H7 (cell line): ENCODE data around the gene SERPINF2. TPM values are rescaled to one million over a fixed set of nuclear protein-coding genes. Genes with fewer than 3 reads are reported as not detected.

Source experiments
- DNase-seq: peaks from one replicate; pipeline ENCODE4 v3.0.0; 2012
- H3K27me3 ChIP-seq: 2 replicates; pipeline ENCODE4 v1.6.0; 2011; ENCODE audit warnings: mild to moderate bottlenecking, low read length; ENCODE audit not compliant: control insufficient read depth, insufficient read depth
- H3K36me3 ChIP-seq: replicated peaks from 2 replicates; pipeline ENCODE4 v1.5.1; 2011; ENCODE audit warnings: low read length; ENCODE audit not compliant: control insufficient read depth, insufficient read depth
- H3K4me3 ChIP-seq: 2 replicates; pipeline ENCODE4 v1.5.1; 2011; ENCODE audit warnings: low read depth, mild to moderate bottlenecking, control low read depth, low read length, moderate library complexity; ENCODE audit not compliant: insufficient read depth
- total RNA-seq: library from RNA; depleted of rRNA; stranded (reverse); fragments of >200 nt; shearing (Covaris generic); gene quantifications from 2 replicates; pipeline ENCODE4 v1.2.3, GENCODE V29; 2014

SERPINF2 gene
- total RNA-seq, 1 experiment from 2014 or later = 0.52 TPM

GRCh38 chr17:1724869-1725641 lies 17.6 kb upstream of the SERPINF2 start:
- DNase-seq = peak; percentile 90
- H3K36me3 ChIP-seq = no peaks in the 10 kb centered on the region
- no peaks in the 10 kb centered on the region; the same call in 1 of the 2 replicates for H3K27me3 ChIP-seq
- peak overlapping the region; percentile 52 for H3K4me3 ChIP-seq

- no peaks in the 10 kb centered on the region; the same call in 1 of the 2 replicates for H3K27me3 ChIP-seq
- no peak for DNase-seq
- H3K36me3 ChIP-seq = no peaks in the 10 kb centered on the region
- no peak overlapping the region for H3K4me3 ChIP-seq
Observed at GRCh38 chr17:1725642-1726511, 16.8 kb upstream of the SERPINF2 start.

GRCh38 chr17:1726626-1727257 lies 15.9 kb upstream of the SERPINF2 start:
- H3K27me3 ChIP-seq = no peaks in the 10 kb centered on the region; the same call in 1 of the 2 replicates
- H3K36me3 ChIP-seq = no peaks in the 10 kb centered on the region
- DNase-seq = no peak
- no peak overlapping the region for H3K4me3 ChIP-seq

- no peak for DNase-seq
- H3K36me3 ChIP-seq = no peaks in the 10 kb centered on the region
- H3K27me3 ChIP-seq = no peaks in the 10 kb centered on the region; the same call in 1 of the 2 replicates
- H3K4me3 ChIP-seq = no peak overlapping the region
Observed at GRCh38 chr17:1727258-1727789, 15.3 kb upstream of the SERPINF2 start.

GRCh38 chr17:1727876-1728630 lies 14.6 kb upstream of the SERPINF2 start:
- Histone ChIP-seq H3K36me3 (no peaks in the 10 kb centered on the region), H3K27me3 (no peaks in the 10 kb centered on the region; the same call in 1 of the 2 replicates), H3K4me3 (no peak overlapping the region)
- DNase-seq = peak; percentile 48

GRCh38 chr17:1729966-1730325 lies 12.7 kb upstream of the SERPINF2 start:
- Histone ChIP-seq H3K27me3 (no peaks in the 10 kb centered on the region; the same call in 1 of the 2 replicates), H3K4me3 (no peak overlapping the region), H3K36me3 (no peaks in the 10 kb centered on the region)
- peak; percentile 44 for DNase-seq

GRCh38 chr17:1730326-1731193 lies 12.1 kb upstream of the SERPINF2 start:
- Histone ChIP-seq H3K27me3 (no peaks in the 10 kb centered on the region), H3K4me3 (no peak overlapping the region), H3K36me3 (no peaks in the 10 kb centered on the region)
- peak; percentile 50 for DNase-seq

GRCh38 chr17:1731194-1731506 lies 11.5 kb upstream of the SERPINF2 start:
- no peak for DNase-seq
- Histone ChIP-seq H3K4me3 (no peak overlapping the region), H3K27me3 (no peaks in the 10 kb centered on the region), H3K36me3 (no peaks in the 10 kb centered on the region)

GRCh38 chr17:1732241-1732832 lies 10.3 kb upstream of the SERPINF2 start:
- Histone ChIP-seq H3K36me3 (no peaks in the 10 kb centered on the region), H3K4me3 (no peak overlapping the region), H3K27me3 (no peaks in the 10 kb centered on the region)
- DNase-seq = no peak

- Histone ChIP-seq H3K4me3 (no peak overlapping the region), H3K27me3 (no peaks in the 10 kb centered on the region), H3K36me3 (no peaks in the 10 kb centered on the region)
- no peak for DNase-seq
Observed at GRCh38 chr17:1732833-1733321, 9.8 kb upstream of the SERPINF2 start.

- no peaks in the 10 kb centered on the region for H3K27me3 ChIP-seq
- H3K4me3 ChIP-seq = no peak overlapping the region
- DNase-seq = peak; percentile 47
- H3K36me3 ChIP-seq = no peaks in the 10 kb centered on the region
Observed at GRCh38 chr17:1733759-1734158, 8.9 kb upstream of the SERPINF2 start.

GRCh38 chr17:1735418-1735817 lies 7.3 kb upstream of the SERPINF2 start:
- peak; percentile 67 for DNase-seq
- Histone ChIP-seq H3K4me3 (no peak overlapping the region), H3K27me3 (no peaks in the 10 kb centered on the region), H3K36me3 (no peaks in the 10 kb centered on the region)

GRCh38 chr17:1735834-1736347 lies 6.8 kb upstream of the SERPINF2 start:
- no peaks in the 10 kb centered on the region for H3K36me3 ChIP-seq
- no peaks in the 10 kb centered on the region for H3K27me3 ChIP-seq
- H3K4me3 ChIP-seq = no peak overlapping the region
- peak; percentile 80 for DNase-seq
